GM19328 (cell line): ENCODE results near the gene ECE1.

Experiments
- ATAC-seq: cut with Tn5 transposase; IDR thresholded peaks from one replicate; pipeline ENCODE4 v1.9.1; 2021; ENCODE audit warnings: mild to moderate bottlenecking, moderate library complexity; ENCODE audit not compliant: unreplicated experiment

ECE1 gene

DNA sequence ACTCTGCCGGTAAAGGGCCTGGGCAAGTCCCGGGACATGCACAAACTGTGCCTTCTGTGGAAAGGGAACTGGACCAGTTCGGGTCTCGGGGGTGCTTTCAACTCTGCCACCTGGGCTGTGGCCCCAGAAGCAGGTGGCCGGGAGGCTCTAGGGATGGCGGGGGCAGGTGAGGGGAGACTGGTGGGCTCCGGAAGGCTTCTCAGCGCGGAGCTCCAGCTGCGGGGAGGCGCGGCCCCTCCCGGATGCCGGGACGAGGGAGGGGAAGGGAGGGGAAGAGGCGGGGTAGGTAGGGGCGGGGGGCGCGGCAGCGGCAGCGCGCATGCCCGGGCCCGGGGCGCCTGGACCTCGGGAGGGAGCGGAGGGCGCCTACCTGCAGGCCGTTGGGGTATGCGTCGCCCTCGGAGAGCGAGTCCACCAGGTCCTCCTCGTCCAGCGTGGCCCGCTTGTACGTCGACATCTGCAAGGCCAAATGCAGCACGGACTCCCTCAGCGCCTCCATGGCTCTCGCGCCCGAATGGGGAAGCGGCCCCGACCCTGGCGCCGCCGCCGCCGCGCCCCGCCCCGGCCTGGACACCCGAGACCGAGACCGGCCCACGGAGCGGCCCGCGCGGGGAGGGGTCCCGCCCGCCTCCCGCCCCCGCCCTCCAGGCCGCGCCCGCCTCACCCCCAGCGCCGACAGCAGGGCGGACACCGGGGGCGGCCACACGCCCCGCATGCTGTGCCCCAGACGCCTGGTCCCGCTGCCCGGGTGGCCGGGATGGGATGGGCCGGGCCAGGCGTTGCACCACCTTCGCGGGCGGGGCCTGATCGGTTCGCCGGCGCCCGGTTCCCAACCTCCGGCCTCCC lies at the start of gene ECE1:
Gene ECE1, minus strand, starts transcription at position 764 of the 846 bp plus-strand sequence. Its CDS starts 49 bp downstream, at position 715.
- ATAC-seq = no peak

- no peak for ATAC-seq
Measured at GRCh38 chr1:21339356-21340229, 49.3 kb upstream of the ECE1 start.

DNA sequence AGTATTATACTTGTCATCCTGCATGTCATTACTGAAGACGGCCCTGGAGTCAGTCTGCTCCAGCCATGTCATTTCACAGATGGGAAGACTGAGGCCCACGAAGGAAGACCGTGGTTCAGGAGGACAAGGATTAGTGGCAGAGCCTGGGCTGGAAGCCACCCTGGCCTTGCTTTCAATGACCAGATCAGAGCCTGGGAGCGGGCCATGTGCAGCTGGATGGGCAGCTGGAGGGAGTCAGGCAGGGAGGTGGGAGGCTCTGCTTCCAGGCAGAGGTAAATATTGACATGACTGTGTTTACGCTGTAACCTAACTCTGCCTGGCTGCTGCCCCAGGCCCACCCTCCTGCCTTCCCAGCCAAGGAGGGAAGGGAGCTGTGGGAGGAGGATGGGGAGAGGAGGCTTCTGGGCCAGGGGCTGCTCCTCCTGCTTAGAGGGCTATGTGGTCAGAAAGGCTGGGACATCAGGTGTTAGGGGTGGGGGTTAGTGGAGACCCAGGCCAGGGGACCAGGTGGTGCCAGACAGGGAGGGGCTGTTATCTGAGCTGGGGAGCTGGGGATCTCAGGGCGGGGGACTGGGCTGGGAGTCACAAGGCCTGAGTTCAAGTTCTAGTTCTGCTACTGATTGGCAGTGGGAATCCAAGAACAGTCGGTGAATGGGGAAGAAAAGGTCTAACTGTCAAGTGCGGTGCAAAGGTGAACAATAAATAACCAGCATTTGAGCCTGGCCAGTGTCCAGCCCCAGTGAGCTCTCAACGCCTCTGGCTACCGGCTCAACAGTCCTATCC lies 48.5 kb upstream of the ECE1 start:
- no peak for ATAC-seq

GRCh38 chr1:21337928-21338572 lies 47.8 kb upstream of the ECE1 start:
- ATAC-seq = no peak

- ATAC-seq = no peak
Measured at GRCh38 chr1:21337454-21337927, 47.2 kb upstream of the ECE1 start.

DNA sequence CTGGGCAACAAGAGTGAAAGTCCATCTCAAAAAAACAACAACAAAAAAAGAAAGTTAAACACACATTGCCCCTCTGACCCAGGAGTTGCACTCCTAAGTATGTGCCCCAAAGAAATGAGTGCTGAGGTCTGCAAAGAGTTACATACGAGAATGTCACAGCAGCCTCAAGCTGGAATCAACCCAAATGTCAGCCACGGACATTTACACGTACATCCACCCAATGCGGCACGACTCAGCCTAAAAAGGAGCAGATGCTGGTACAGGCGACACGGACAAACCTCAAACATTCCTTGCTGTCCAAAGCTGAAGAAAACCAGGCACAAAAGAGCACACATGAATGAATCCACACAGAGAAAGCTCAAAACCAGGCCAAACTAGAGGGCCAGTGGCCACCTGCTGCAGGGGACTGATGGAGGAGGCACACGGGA lies 46.8 kb upstream of the ECE1 start:
- ATAC-seq = no peak

DNA sequence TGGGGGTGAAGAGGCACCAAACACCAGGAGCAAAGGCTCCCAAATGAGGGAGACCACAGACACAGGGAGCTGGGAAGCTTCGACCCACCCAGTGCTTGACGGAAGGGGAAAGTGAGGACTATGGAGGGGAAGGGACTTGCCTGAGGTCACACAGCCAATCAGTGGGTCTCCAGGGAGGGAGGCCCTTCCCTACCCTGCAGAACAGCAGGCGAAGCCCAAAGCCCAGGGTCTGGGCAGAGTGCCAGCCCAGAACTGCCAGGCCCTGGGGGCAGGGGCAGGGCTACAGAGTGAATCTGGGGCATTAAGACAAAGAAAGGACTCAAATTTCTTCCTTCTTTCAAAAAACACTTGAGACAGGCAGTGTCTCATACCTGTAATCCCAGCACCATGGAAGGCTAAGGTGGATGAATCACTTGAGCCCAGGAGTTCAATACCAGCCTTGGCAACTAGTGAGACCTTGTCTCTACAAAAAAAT lies 45.5 kb upstream of the ECE1 start:
- no peak for ATAC-seq

GRCh38 chr1:21335088-21335691 lies 44.9 kb upstream of the ECE1 start:
- ATAC-seq = no peak

GRCh38 chr1:21334214-21335087 lies 44.2 kb upstream of the ECE1 start:
- ATAC-seq = no peak

DNA sequence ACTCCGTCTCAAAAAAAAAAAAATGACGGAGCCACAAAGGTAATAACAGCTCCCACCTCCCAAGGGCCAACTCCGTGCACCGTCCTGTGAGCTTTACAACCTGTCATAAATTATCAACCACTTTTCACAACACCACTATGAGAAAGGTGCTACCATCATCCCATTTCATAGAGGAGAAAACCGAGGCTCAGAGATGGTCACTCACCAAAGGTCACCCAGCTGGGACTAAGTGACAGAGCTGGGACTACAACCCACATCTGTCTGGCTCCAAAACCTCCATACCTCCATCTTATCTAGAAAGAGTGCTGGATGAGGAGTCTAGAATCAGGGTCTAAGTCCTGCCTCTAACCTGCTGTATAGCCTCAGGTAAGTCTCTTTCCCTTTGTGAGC lies 43.6 kb upstream of the ECE1 start:
- no peak for ATAC-seq

DNA sequence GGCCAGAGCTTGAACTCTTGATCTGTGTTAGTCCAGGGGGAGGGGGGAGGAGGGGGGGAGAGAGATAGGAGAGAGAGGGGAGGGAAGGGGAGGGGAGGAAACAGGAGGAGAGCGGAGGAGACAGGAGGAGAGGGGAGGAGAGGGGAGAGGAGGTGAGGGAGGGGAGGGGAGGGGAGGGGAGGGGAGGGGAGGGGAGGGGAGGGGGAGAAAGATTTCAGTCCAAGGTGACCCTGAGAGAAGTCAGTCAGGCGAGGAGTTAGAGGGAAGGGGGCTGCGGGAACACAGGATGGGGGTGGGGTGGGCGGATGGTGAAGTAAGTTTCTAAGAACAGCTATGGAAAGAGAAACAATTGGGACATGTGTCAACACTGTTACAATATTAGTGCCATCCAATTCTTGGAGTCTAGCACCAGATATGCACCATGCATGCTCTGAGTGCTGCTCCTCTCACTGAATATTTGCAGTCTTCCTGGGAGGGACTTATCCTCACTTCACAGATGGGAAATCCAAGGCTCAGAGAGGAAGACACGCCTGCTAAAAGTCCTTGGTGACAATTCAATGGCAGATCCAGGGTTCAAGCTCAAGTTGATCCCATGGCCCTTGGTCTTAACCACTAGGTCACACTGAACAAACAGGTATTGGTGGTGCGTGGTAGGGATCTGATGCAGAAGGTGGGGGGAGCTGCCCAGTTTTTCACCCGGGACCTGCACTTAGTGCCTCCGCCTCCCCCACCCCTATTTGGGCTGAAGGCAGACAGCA lies 42.5 kb upstream of the ECE1 start:
- no peak for ATAC-seq

GRCh38 chr1:21331752-21332478 lies 41.7 kb upstream of the ECE1 start:
- no peak for ATAC-seq

- ATAC-seq = no peak
Measured at GRCh38 chr1:21330544-21330943, 40.3 kb upstream of the ECE1 start.

DNA sequence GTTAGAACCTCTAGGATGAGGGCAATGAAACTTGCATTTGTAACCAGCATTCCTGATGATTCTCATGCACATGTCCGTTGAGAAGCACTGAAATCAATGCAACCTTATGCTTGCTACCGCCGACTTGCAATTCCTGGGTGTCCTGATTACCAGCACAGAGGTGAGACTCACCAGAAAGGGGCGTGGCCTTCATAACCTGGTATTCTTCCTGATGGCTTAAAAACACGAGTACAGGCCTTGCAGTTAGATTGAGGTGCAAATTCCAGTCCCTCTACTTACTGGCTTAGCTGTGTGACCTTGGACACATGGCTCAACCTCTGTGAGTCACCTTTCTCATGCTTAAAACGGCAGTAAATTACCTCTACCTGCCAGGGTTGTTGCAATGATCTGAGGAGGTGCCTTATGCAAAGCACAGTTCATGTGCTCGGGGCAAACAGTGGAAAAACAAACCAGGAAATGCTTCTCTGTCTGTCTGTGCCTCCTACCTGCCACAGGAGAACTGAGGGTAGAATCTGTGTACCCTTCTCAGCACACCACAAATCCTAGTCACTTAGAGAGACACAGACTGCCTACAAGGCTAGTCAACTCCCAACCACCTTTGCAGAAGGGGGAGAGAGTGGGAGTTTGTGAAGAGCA lies 39.1 kb upstream of the ECE1 start:
- ATAC-seq = no peak

DNA sequence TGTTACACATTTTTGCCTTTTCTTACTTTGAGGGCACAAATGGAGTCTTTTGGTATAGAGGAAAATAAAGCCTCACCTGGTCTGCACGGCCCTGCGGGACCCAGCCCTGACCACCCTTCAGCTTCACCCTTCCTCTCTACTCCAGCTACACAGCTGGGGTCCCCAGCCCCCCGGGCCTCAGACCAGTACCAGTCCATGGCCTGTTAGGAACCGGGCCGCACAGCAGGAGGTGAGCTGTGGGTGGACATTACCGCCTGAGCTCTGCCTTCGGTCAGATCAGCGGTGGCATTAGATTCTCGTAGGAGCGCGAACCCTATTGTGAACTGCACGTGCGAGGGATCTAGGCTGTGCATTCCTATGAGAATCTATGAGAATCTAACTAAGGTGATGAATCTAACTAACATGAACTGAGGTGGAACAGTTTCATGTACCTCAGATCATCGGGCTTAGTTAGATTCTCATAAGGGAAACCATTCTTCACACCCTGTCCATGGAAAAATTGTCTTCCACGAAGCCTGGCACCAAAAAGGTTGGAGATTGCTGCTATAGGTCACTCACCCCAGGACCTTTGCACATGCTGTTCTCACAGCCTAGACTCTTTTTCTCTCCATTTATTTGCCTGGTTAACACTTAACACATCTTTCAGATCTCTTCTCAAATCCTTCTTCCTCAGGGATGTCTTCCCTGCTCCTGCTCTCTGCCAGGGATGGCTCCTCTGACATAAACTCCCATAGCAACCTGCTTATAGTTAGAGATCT lies 37.5 kb upstream of the ECE1 start:
- no peak for ATAC-seq

GRCh38 chr1:21326861-21327344 lies 36.6 kb upstream of the ECE1 start:
- no peak for ATAC-seq
